Measurements from ENCODE around the gene SIAE.

DNA sequence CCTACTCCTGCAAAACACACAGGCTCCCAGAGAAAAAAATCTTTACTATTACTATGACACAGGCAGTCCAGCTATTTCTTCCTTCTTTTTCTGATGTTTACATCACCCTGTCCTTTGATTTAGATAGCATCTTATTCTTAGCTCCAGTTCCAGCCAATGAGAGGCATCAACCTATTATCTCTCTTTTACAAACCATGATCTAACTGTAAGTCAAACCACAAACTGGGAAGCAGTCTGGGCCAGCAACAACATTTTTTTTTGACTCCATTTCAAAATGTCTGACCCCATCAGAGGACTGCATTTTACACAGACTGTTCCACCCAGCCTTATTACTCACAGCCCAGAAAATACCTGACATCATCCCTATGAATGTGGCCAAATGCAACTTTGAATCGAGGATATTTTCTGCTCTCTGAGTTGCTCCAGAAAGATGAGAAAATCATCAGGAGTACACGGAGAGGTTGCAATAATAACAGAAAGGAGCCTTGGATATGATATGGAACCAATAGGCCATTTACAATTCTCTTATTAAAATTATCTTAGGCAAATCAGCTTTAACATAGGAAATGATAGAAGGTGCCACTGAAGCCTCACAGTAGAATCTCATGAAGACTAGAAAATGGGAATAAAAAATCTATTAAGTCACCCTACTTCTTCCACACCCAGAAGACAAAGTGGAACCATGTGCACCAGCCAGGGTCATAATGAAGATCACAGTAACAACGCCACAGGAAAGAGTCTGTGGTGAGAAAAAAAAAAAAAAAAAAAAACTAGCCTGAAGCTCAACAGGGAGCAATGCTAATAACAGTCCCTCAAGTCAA, 29.7 kb downstream of the SIAE start:
- TF ChIP-seq, protein P1, sequence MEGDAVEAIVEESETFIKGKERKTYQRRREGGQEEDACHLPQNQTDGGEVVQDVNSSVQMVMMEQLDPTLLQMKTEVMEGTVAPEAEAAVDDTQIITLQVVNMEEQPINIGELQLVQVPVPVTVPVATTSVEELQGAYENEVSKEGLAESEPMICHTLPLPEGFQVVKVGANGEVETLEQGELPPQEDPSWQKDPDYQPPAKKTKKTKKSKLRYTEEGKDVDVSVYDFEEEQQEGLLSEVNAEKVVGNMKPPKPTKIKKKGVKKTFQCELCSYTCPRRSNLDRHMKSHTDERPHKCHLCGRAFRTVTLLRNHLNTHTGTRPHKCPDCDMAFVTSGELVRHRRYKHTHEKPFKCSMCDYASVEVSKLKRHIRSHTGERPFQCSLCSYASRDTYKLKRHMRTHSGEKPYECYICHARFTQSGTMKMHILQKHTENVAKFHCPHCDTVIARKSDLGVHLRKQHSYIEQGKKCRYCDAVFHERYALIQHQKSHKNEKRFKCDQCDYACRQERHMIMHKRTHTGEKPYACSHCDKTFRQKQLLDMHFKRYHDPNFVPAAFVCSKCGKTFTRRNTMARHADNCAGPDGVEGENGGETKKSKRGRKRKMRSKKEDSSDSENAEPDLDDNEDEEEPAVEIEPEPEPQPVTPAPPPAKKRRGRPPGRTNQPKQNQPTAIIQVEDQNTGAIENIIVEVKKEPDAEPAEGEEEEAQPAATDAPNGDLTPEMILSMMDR (conservative IDR thresholded peaks at IDR 0.05; ENCODE audit: low read length), result no peak
- TF ChIP-seq EZH2phosphoT487 (IDR thresholded peaks at IDR 0.05; ENCODE audit: borderline replicate concordance), result no peak
